Endothelial cell (in vitro differentiated cells): ENCODE data around the gene OPA3. TPM values are rescaled to one million over a fixed set of nuclear protein-coding genes. Genes with fewer than 3 reads are reported as not detected.
A peak's percentile ranks its signal among the peaks of the same experiment; 100 is the strongest.
"Not testable (repeated sequence)": the region's sequence is repeated elsewhere in the genome, so short reads cannot be mapped to it uniquely, and the experiment has no call there.

Experiments
- DNase-seq: peaks from one replicate; pipeline ENCODE4 v3.0.0; 2021; ENCODE audit warnings: low spot score
- H3K27ac Mint-ChIP-seq: one replicate; pipeline ENCODE4 v1.8.0; 2021; ENCODE audit warnings: mixed read lengths, inconsistent platforms; ENCODE audit not compliant: unreplicated experiment
- H3K27me3 Mint-ChIP-seq: one replicate; pipeline ENCODE4 v1.8.0; 2021; ENCODE audit warnings: mild to moderate bottlenecking, moderate library complexity, mixed read lengths, inconsistent platforms; ENCODE audit not compliant: unreplicated experiment
- H3K36me3 Mint-ChIP-seq: one replicate; pipeline ENCODE4 v1.8.0; 2021; ENCODE audit warnings: mild to moderate bottlenecking, low read depth, mixed read lengths, inconsistent platforms; ENCODE audit not compliant: unreplicated experiment
- H3K4me1 Mint-ChIP-seq: one replicate; pipeline ENCODE4 v1.8.0; 2021; ENCODE audit warnings: mild to moderate bottlenecking, mixed read lengths, inconsistent platforms; ENCODE audit not compliant: unreplicated experiment
- H3K4me3 Mint-ChIP-seq: one replicate; pipeline ENCODE4 v1.8.0; 2021; ENCODE audit warnings: mild to moderate bottlenecking, mixed read lengths, inconsistent platforms; ENCODE audit not compliant: unreplicated experiment
- H3K9me3 Mint-ChIP-seq: one replicate; pipeline ENCODE4 v1.8.0; 2021; ENCODE audit warnings: mixed read lengths, inconsistent platforms; ENCODE audit not compliant: unreplicated experiment
- total RNA-seq: library from RNA; stranded (reverse); fragmentation: NEBNext Ultra II Directional; extraction: Animal tissue kit (Norgen Biotek cat#: 25700); gene quantifications from one replicate; pipeline ENCODE4 v1.2.1, GENCODE V29; 2021; ENCODE audit not compliant: unreplicated experiment
- TF ChIP-seq, protein P1 (sequence below): fragments of 200-600 bp; sonication (generic); IDR thresholded peaks from one replicate; pipeline ENCODE4 v1.5.0; 2021; ENCODE audit warnings: antibody characterized with exemption; ENCODE audit not compliant: unreplicated experiment

Gene OPA3
- total RNA-seq, 1 donor from 2014 or later = 13.4 TPM

DNA sequence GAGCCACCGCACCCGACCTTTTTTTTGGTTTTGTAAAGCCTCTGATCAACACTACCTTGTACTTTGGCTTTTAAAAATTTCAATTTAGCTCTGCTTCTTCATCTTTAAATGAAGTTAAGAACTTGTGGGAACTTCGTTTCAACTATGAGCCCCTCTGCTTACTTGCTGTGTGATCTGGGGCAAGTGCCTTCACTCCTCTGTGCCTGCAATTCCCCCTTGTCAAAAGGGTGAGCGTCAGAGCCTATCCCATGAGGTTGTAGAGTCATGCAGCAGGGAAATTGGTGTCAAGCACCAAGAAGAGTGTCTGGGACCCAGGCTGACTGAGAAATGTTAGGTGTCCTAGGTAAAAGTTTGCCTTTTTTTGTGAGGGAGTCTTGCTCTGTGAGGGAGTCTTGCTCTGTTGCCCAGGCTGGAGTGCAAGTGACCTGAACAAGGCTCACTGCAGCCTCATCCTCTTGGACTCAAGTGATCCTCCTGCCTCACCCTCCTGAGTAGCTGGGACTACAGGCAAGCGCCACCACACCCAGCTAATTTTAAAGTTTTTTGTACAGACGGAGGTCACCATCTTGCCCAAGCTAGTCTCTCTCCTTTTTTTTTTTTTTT lies 71.6 kb downstream of the OPA3 start:
- H3K27me3 Mint-ChIP-seq = peaks cover 11% of the 10 kb centered on the region
- no peak overlapping the region for H3K4me3 Mint-ChIP-seq
- TF ChIP-seq, protein P1, sequence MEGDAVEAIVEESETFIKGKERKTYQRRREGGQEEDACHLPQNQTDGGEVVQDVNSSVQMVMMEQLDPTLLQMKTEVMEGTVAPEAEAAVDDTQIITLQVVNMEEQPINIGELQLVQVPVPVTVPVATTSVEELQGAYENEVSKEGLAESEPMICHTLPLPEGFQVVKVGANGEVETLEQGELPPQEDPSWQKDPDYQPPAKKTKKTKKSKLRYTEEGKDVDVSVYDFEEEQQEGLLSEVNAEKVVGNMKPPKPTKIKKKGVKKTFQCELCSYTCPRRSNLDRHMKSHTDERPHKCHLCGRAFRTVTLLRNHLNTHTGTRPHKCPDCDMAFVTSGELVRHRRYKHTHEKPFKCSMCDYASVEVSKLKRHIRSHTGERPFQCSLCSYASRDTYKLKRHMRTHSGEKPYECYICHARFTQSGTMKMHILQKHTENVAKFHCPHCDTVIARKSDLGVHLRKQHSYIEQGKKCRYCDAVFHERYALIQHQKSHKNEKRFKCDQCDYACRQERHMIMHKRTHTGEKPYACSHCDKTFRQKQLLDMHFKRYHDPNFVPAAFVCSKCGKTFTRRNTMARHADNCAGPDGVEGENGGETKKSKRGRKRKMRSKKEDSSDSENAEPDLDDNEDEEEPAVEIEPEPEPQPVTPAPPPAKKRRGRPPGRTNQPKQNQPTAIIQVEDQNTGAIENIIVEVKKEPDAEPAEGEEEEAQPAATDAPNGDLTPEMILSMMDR = no peak
- H3K36me3 Mint-ChIP-seq = peaks cover 27% of the 10 kb centered on the region
- peaks cover 61% of the 10 kb centered on the region for H3K4me1 Mint-ChIP-seq
- H3K9me3 Mint-ChIP-seq = no peaks in the 10 kb centered on the region
- H3K27ac Mint-ChIP-seq = peak overlapping the region; percentile 52
- DNase-seq = no peak

DNA sequence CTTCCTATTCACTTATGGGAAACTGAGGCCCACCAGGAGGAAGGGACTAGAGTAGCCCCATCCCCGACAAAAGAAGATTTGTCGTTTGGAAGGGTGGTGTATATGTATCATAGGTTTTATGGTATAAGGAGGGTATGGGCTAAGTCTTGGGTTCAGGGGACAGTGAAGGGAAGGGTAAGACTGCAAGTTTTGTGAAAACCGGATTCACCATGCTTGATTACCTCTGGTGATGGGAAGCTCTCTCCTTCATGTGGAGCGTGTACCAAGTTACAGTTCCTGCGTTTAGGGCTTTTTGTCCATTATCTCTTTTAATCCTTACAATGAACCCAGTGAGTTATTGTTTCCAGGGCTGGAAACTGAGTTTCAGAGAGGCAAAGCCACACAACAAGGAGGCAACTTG lies 73.5 kb downstream of the OPA3 start:
- DNase-seq = no peak
- TF ChIP-seq, protein P1 = no peak
- Mint-ChIP-seq H3K9me3 (no peaks in the 10 kb centered on the region), H3K27ac (peak overlapping the region; percentile 57), H3K4me3 (peak overlapping the region; percentile 66), H3K27me3 (peaks cover 12% of the 10 kb centered on the region), H3K4me1 (peaks cover 57% of the 10 kb centered on the region), H3K36me3 (peaks cover 20% of the 10 kb centered on the region)

DNA sequence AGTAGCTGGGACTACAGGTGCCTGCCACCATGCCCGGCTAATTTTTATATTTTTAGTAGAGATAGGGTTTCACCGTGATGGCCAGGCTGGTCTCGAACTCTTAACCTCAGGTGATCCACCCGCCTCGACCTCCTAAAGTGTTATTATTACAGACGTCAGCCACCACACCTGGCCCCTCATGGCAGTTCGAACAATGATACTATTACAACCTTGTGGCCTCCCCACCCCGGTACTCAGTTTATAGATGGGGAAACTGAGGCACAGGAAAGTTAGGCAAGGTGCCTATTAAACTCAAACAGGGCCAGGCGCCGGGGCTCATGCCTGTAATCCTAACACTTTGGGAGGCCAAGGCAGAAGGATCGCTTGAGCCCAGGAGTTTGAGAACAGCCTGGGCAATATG lies 74.2 kb downstream of the OPA3 start:
- Mint-ChIP-seq H3K4me3 (peak overlapping the region; percentile 100), H3K4me1 (peaks cover 49% of the 10 kb centered on the region), H3K36me3 (peaks cover 20% of the 10 kb centered on the region), H3K27me3 (peaks cover 17% of the 10 kb centered on the region)
- not testable (repeated sequence) for H3K27ac Mint-ChIP-seq, H3K9me3 Mint-ChIP-seq, DNase-seq

DNA sequence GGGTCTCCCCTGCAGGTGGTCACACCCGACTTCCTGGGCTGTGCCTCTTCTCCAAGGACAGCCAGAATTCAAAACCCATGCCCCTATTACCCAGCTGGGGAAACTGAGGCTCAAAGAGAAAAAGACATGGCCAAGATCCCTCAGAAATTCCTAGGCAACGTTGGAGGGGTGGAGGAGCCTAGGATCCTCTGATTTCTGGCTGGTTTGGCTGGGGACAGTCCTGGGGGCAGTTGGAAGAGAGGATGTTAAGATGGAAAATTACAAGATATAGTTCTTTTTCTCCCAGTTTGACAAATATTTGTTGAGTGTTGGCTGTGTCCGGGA lies 74.9 kb downstream of the OPA3 start:
- no peaks in the 10 kb centered on the region for H3K9me3 Mint-ChIP-seq
- H3K4me1 Mint-ChIP-seq = peaks cover 42% of the 10 kb centered on the region
- H3K4me3 Mint-ChIP-seq = peak overlapping the region; percentile 100
- TF ChIP-seq, protein P1 = no peak
- peaks cover 23% of the 10 kb centered on the region for H3K27me3 Mint-ChIP-seq
- DNase-seq = no peak
- H3K27ac Mint-ChIP-seq = peak overlapping the region; percentile 100
- H3K36me3 Mint-ChIP-seq = peaks cover 20% of the 10 kb centered on the region

DNA sequence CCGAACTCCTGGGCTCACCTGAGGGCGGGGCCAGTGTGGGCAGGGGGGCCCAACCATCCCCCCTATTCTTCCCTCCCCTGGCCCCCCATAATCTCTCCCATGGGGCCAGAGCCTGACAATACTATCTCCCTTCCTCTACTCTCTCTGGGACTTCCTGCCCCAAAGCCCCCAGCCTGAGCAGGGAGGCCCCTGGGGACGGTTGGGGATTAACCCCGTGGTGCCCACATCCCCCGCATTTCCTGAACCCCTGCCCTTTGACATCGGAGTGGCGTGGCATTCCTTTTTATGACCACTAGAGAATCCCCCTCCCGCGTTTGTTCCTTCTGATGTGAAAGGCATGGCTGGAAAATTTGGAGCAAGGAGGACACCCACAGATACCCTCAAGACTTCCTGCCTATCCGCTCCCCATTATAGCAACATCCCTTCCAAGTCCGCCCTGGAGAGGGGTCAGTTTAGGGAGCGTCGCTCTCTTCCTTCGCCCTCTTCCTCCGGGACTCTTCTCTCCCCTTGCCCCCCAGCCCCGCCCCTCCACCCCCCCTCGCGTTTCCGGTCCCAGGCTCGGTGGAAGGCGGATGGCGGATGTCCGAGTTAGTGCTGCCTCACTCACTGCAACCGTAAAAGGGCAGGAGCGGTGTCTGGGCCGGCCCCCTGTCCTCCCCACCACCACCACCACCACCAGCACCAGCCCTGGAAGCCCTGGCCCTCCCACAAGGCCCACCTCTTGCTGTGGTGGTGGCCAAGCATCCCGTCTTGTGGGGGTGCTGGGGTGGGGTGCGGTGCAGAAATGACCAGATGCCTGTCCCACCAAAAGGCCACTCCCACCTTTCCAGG lies 75.5 kb downstream of the OPA3 start:
- TF ChIP-seq, protein P1 = peak; percentile 11
- peak; percentile 78 for DNase-seq
- H3K27ac Mint-ChIP-seq = peak overlapping the region; percentile 100
- peaks cover 40% of the 10 kb centered on the region for H3K4me1 Mint-ChIP-seq
- peaks cover 23% of the 10 kb centered on the region for H3K27me3 Mint-ChIP-seq
- H3K36me3 Mint-ChIP-seq = peaks cover 20% of the 10 kb centered on the region
- peak overlapping the region; percentile 100 for H3K4me3 Mint-ChIP-seq
- no peaks in the 10 kb centered on the region for H3K9me3 Mint-ChIP-seq
